PFSK-1 (cell line): ENCODE results near the gene RBMS3.

Source experiments
- FOXP2 ChIP-seq: optimal IDR thresholded peaks from 2 replicates; pipeline ENCODE3; 2011; ENCODE audit warnings: borderline replicate concordance, control low read depth, inconsistent platforms; ENCODE audit not compliant: insufficient read depth; ENCODE audit errors: extremely low read length, extremely low read depth
- POLR2AphosphoS5 ChIP-seq: IDR thresholded peaks from 2 replicates; pipeline ENCODE4 v1.6.1; 2012; ENCODE audit warnings: low read depth, mild to moderate bottlenecking, control low read depth, low read length, moderate library complexity
- REST ChIP-seq, 2 experiments: IDR thresholded peaks; 2 replicates each; pipeline versions ENCODE4 v1.6.1 to v1.8.0; 2011 to 2012; ENCODE audit warnings: low read depth in 2 of 2, low read length in 2 of 2, control low read depth in 1 of 2, inconsistent platforms in 1 of 2, mild to moderate bottlenecking in 1 of 2, moderate library complexity in 1 of 2; ENCODE audit not compliant: insufficient read depth in 1 of 2
- SIN3A ChIP-seq: IDR thresholded peaks from 2 replicates; pipeline ENCODE4 v1.6.1; 2012; ENCODE audit warnings: mild to moderate bottlenecking, low read length, moderate library complexity, borderline replicate concordance; ENCODE audit not compliant: insufficient read depth
- TAF1 ChIP-seq: IDR thresholded peaks from 2 replicates; pipeline ENCODE4 v1.6.1; 2012; ENCODE audit warnings: low read length, control low read depth, borderline replicate concordance; ENCODE audit not compliant: insufficient read depth

Gene RBMS3

GRCh38 chr3:29912600-29913288, 631.9 kb downstream of the RBMS3 start:
- TF ChIP-seq POLR2AphosphoS5 (no peak), REST (IDR thresholded peaks at IDR 0.05; ENCODE audit: insufficient read depth in 1 of 2, low read depth in 2 of 2, low read length in 2 of 2) (no peak), FOXP2 (no peak), TAF1 (no peak), SIN3A (no peak)

- no peak for TF ChIP-seq POLR2AphosphoS5
These were observed 634.1 kb downstream of the RBMS3 start for GRCh38 chr3:29914861-29915524.

GRCh38 chr3:29919571-29919970, 638.7 kb downstream of the RBMS3 start:
- no peak for TF ChIP-seq SIN3A
- TF ChIP-seq REST (IDR thresholded peaks at IDR 0.05; ENCODE audit: insufficient read depth in 1 of 2, low read depth in 2 of 2, low read length in 2 of 2) = no peak
- TF ChIP-seq FOXP2 = no peak
- TF ChIP-seq TAF1 = no peak
- TF ChIP-seq POLR2AphosphoS5 = no peak

- TF ChIP-seq SIN3A = peak; percentile 79; the same call in 1 of the 2 replicates
- TF ChIP-seq TAF1 = no peak
- TF ChIP-seq FOXP2 = no peak
- no peak for TF ChIP-seq REST (IDR thresholded peaks at IDR 0.05; ENCODE audit: insufficient read depth in 1 of 2, low read depth in 2 of 2, low read length in 2 of 2)
- peak; percentile 53; the same call in 1 of the 2 replicates for TF ChIP-seq POLR2AphosphoS5
These were observed 642.3 kb downstream of the RBMS3 start for GRCh38 chr3:29922992-29923746.

- no peak for TF ChIP-seq POLR2AphosphoS5
- TF ChIP-seq REST (IDR thresholded peaks at IDR 0.05; ENCODE audit: insufficient read depth in 1 of 2, low read depth in 2 of 2, low read length in 2 of 2) = no peak
- no peak for TF ChIP-seq TAF1
These were observed 644.1 kb downstream of the RBMS3 start for GRCh38 chr3:29924783-29925561.
